Effector CD8-positive, alpha-beta T cell (primary cell): ENCODE results near the gene NOSTRIN.
"Not testable (repeated sequence)": the region's sequence is repeated elsewhere in the genome, so short reads cannot be mapped to it uniquely, and the experiment has no call there.

ENCODE experiments used
- DNase-seq: peaks from one replicate; lab custom pipeline; 2025; lab: John Stamatoyannopoulos, UW

Gene NOSTRIN

GRCh38 chr2:168882163-168882562, 79.7 kb downstream of the NOSTRIN start:
- DNase-seq = not testable (repeated sequence)

GRCh38 chr2:168884975-168885374, 82.5 kb downstream of the NOSTRIN start:
- DNase-seq = no peak

- no peak for DNase-seq
Measured at GRCh38 chr2:168889635-168890005, 87.2 kb downstream of the NOSTRIN start.

GRCh38 chr2:168890006-168890782, 87.8 kb downstream of the NOSTRIN start, which contains the start of gene SPC25:
TSS of gene SPC25 (minus strand) at chr2:168890430. CDS start at chr2:168889519, 911 bp downstream.
- peak; percentile 80 for DNase-seq

- no peak for DNase-seq
Measured at GRCh38 chr2:168892327-168892726, 89.9 kb downstream of the NOSTRIN start.

GRCh38 chr2:168894101-168894500, 91.7 kb downstream of the NOSTRIN start:
- DNase-seq = no peak

- no peak for DNase-seq
Measured at GRCh38 chr2:168894720-168895119, 92.3 kb downstream of the NOSTRIN start.

- no peak for DNase-seq
Measured at GRCh38 chr2:168895771-168896170, 93.3 kb downstream of the NOSTRIN start.

- DNase-seq = no peak
Measured at GRCh38 chr2:168896783-168897182, 94.3 kb downstream of the NOSTRIN start.

GRCh38 chr2:168897449-168897848, 95.0 kb downstream of the NOSTRIN start:
- no peak for DNase-seq

- DNase-seq = no peak
Measured at GRCh38 chr2:168901003-168901402, 98.6 kb downstream of the NOSTRIN start, which contains the start of gene G6PC2. TSS of gene G6PC2 (plus strand) at chr2:168901291. CDS start at chr2:168901332, 41 bp downstream.

GRCh38 chr2:168903888-168904287, 101.5 kb downstream of the NOSTRIN start:
- DNase-seq = no peak

GRCh38 chr2:168904358-168904757, 101.9 kb downstream of the NOSTRIN start:
- DNase-seq = no peak

- DNase-seq = no peak
Measured at GRCh38 chr2:168907940-168908662, 105.7 kb downstream of the NOSTRIN start.

GRCh38 chr2:168910330-168910729, 107.9 kb downstream of the NOSTRIN start:
- no peak for DNase-seq

GRCh38 chr2:168912466-168912865, 110.0 kb downstream of the NOSTRIN start:
- DNase-seq = no peak

GRCh38 chr2:168912901-168913369, 110.5 kb downstream of the NOSTRIN start:
- no peak for DNase-seq

- no peak for DNase-seq
Measured at GRCh38 chr2:168913495-168913894, 111.1 kb downstream of the NOSTRIN start.
